OCI-LY7 (cell line): ENCODE data around the gene CDH3. TPM values are rescaled to one million over a fixed set of nuclear protein-coding genes. Genes with fewer than 3 reads are reported as not detected.

Experiments used
- BruUV-seq: library from RNA; stranded (reverse); fragments of 400-500 nt; replicated peaks from 2 replicates; lab custom pipeline; 2021; lab: Mats Ljungman, UMichigan
- CTCF ChIA-PET: fragments of 300-600 bp; sonication (Branson Sonifier 250); formaldehyde crosslinking; loops from one replicate; lab custom pipeline; 2022; ENCODE audit warnings: antibody characterized with exemption; ENCODE audit not compliant: unreplicated experiment; lab: Charles Lee
- POLR2A ChIA-PET: fragments of 300-600 bp; sonication (Branson Sonifier 250); formaldehyde crosslinking; loops from one replicate; lab custom pipeline; 2022; ENCODE audit warnings: antibody characterized with exemption; lab: Charles Lee
- DNase-seq: peaks from one replicate; pipeline ENCODE4 v3.0.0-alpha.2; 2015; ENCODE audit warnings: low spot score
- H2AFZ ChIP-seq: fragments of 200-600 bp; sonication (generic), shearing (Covaris generic); 2 replicates; pipeline ENCODE4 v1.6.1; 2014; ENCODE audit warnings: mild to moderate bottlenecking, antibody characterized with exemption, low read length, moderate library complexity
- H3K27ac ChIP-seq: fragments of 200-600 bp; sonication (generic); 2 replicates; pipeline ENCODE4 v1.5.1; 2014; ENCODE audit warnings: mixed run types, low read depth, mild to moderate bottlenecking, moderate library complexity, low read length, inconsistent platforms; ENCODE audit not compliant: poor library complexity, severe bottlenecking
- H3K36me3 ChIP-seq: fragments of 200-600 bp; sonication (generic); 2 replicates; pipeline ENCODE4 v1.6.1; 2014; ENCODE audit warnings: mild to moderate bottlenecking, antibody characterized with exemption, low read length, moderate library complexity, mixed read lengths; ENCODE audit not compliant: insufficient read depth
- H3K4me1 ChIP-seq: fragments of 200-600 bp; sonication (generic); 2 replicates; pipeline ENCODE4 v1.5.1; 2014; ENCODE audit warnings: mild to moderate bottlenecking, low read length; ENCODE audit not compliant: insufficient read depth, poor library complexity, severe bottlenecking
- H3K4me2 ChIP-seq: fragments of 200-600 bp; sonication (generic); 2 replicates; pipeline ENCODE4 v1.6.1; 2014; ENCODE audit warnings: mild to moderate bottlenecking, low read length
- H3K4me3 ChIP-seq: fragments of 200-600 bp; sonication (generic); 2 replicates; pipeline ENCODE4 v1.5.1; 2014; ENCODE audit warnings: mild to moderate bottlenecking, low read depth, low read length; ENCODE audit not compliant: poor library complexity, severe bottlenecking
- H3K79me2 ChIP-seq: fragments of 200-600 bp; sonication (generic); 2 replicates; pipeline ENCODE4 v1.6.1; 2016; ENCODE audit warnings: low read depth, mild to moderate bottlenecking, low read length, moderate library complexity, mixed read lengths; ENCODE audit not compliant: insufficient read depth
- H3K9me2 ChIP-seq: fragments of 200-600 bp; sonication (generic); 2 replicates; pipeline ENCODE4 v1.6.1; 2016; ENCODE audit warnings: mild to moderate bottlenecking, low read length, mixed read lengths; ENCODE audit not compliant: insufficient read depth
- H3K9me3 ChIP-seq: fragments of 200-600 bp; sonication (generic); 2 replicates; pipeline ENCODE4 v1.6.1; 2014; ENCODE audit warnings: mild to moderate bottlenecking, mixed run types, low read length, mixed read lengths
- H4K20me1 ChIP-seq: fragments of 200-600 bp; sonication (generic); 2 replicates; pipeline ENCODE4 v1.6.1; 2014; ENCODE audit warnings: mild to moderate bottlenecking, antibody characterized with exemption, low read length, moderate library complexity, mixed read lengths; ENCODE audit not compliant: insufficient read depth
- CTCF ChIP-seq: fragments of 200-600 bp; sonication (generic); conservative IDR thresholded peaks from 2 replicates; pipeline ENCODE4 v1.5.1; 2014; ENCODE audit warnings: mild to moderate bottlenecking, antibody characterized with exemption, low read length, moderate library complexity, mixed read lengths
- EZH2phosphoT487 ChIP-seq: fragments of 200-600 bp; sonication (generic); IDR thresholded peaks from 2 replicates; pipeline ENCODE4 v1.6.1; 2018; ENCODE audit warnings: low read depth, borderline replicate concordance, mild to moderate bottlenecking, mixed run types, antibody characterized with exemption, low read length, moderate library complexity, mixed read lengths
- intact Hi-C: fragments of 100-400 bp; cut with micrococcal nuclease; formaldehyde crosslinking; loops from one replicate; pipeline ENCODE4 v1.10.0; 2022; ENCODE audit not compliant: unreplicated experiment
- total RNA-seq, 2 experiments: library from RNA; depleted of rRNA in 1 of 2; stranded (reverse); fragments of >200 nt in 1 of 2; shearing (Covaris generic) in 1 of 2; gene quantifications; 2 replicates each; pipeline ENCODE4 v1.2.3, GENCODE V29; 2014 to 2022

CDH3 gene
- total RNA-seq, 2 experiments from 2014 or later, result 0.06 to 0.46 TPM

DNA sequence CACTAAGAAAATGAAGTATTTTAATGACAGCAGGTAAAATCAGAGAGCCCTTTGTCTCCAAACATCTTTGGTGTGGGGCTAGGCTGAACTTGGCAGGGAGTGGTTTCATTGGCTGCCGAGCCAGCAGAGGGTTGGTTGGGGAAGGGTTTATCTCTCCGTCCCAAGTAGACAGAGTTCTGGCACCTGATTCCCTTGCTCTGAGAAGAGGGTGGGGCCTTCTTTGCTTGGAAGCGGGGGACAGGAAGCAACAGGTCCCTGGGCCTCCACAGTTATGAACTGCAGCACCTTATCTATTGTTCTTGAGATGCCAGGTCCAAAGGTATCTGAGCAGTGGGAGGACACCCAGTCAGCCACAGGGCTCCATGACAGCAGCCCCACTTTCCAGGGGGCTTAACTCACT is 79.7 kb downstream of the CDH3 start:
- no peaks in the 10 kb centered on the region for H3K9me2 ChIP-seq
- H3K36me3 ChIP-seq, result no peaks in the 10 kb centered on the region
- intact Hi-C loops, result no loop called here
- H3K27ac ChIP-seq, result no peak overlapping the region
- H2AFZ ChIP-seq, result no peak overlapping the region
- H3K4me1 ChIP-seq, result no peaks in the 10 kb centered on the region
- POLR2A ChIA-PET, result no interaction called here
- no peaks in the 10 kb centered on the region for H4K20me1 ChIP-seq
- no peak for DNase-seq
- no peak overlapping the region for H3K4me3 ChIP-seq
- CTCF ChIA-PET, result no interaction called here
- H3K4me2 ChIP-seq, result no peak overlapping the region
- no peaks in the 10 kb centered on the region for H3K9me3 ChIP-seq
- TF ChIP-seq EZH2phosphoT487 (no peak), CTCF (no peak)
- H3K79me2 ChIP-seq, result no peaks in the 10 kb centered on the region
- BruUV-seq, result no TSS peak

DNA sequence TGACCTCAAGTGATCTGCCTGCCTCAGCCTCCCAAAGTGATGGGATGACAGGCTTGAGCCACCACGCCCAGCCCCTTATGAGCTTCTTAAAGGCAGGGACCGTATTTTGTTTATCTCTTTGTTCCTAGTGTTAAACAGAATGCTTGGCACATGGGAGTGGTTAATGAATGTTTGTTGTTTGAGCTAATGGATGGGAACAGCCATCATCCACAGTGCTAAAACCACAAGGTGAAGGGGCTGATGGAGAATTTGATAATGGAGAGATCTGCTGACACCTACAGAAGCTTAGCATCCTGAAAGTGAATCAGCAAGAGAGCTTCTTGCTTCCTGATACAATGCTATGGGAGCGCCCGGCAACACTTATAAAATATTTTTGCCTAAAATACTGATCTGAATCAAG is 83.4 kb downstream of the CDH3 start:
- Histone ChIP-seq H3K4me1 (no peaks in the 10 kb centered on the region), H3K4me2 (no peak overlapping the region), H4K20me1 (no peaks in the 10 kb centered on the region), H3K79me2 (no peaks in the 10 kb centered on the region), H3K9me3 (no peaks in the 10 kb centered on the region), H3K27ac (no peak overlapping the region), H3K36me3 (no peaks in the 10 kb centered on the region), H3K4me3 (no peak overlapping the region), H3K9me2 (no peaks in the 10 kb centered on the region), H2AFZ (no peak overlapping the region)
- intact Hi-C loops, result no loop called here
- CTCF ChIA-PET, result no interaction called here
- TF ChIP-seq CTCF (no peak), EZH2phosphoT487 (no peak)
- no TSS peak for BruUV-seq
- POLR2A ChIA-PET, result no interaction called here
- no peak for DNase-seq

GRCh38 chr16:68731637-68732036 is 86.5 kb downstream of the CDH3 start:
- H3K27ac ChIP-seq, result no peak overlapping the region
- no peaks in the 10 kb centered on the region for H3K79me2 ChIP-seq
- no peak overlapping the region for H2AFZ ChIP-seq
- CTCF ChIA-PET, result no interaction called here
- H3K4me2 ChIP-seq, result no peak overlapping the region
- H3K9me2 ChIP-seq, result no peaks in the 10 kb centered on the region
- no peaks in the 10 kb centered on the region for H4K20me1 ChIP-seq
- no peaks in the 10 kb centered on the region for H3K36me3 ChIP-seq
- POLR2A ChIA-PET, result no interaction called here
- intact Hi-C loops, result no loop called here
- BruUV-seq, result no TSS peak
- H3K9me3 ChIP-seq, result no peaks in the 10 kb centered on the region
- TF ChIP-seq EZH2phosphoT487 (no peak), CTCF (no peak)
- no peak overlapping the region for H3K4me3 ChIP-seq
- no peaks in the 10 kb centered on the region for H3K4me1 ChIP-seq
- no peak for DNase-seq
